ENCODE data around the gene FBXO45. TPM values are rescaled to one million over a fixed set of nuclear protein-coding genes. Genes with fewer than 3 reads are reported as not detected.

Gene FBXO45
- total RNA-seq, 1 donor from 2014 or later = 14.4 TPM

Other genes starting within 250 kb of the FBXO45 start
- not detected in 2 replicates for gene TM4SF19, start 230.3 kb upstream of the FBXO45 start, total RNA-seq
- gene UBXN7, start 136.2 kb upstream of the FBXO45 start, total RNA-seq = 18.7 and 21.9 TPM in 2 replicates
- gene RNF168, start 64.9 kb upstream of the FBXO45 start, total RNA-seq = 26.4 and 32.4 TPM in 2 replicates
- gene SMCO1, start 53.3 kb upstream of the FBXO45 start, total RNA-seq = 0.07 TPM in 1 of 2 replicates, not detected in the other
- 8.7 and 12.3 TPM in 2 replicates for gene WDR53, start 106 bp upstream of the FBXO45 start, total RNA-seq
- 2.0 and 4.8 TPM in 2 replicates for gene NRROS, start 71.0 kb downstream of the FBXO45 start, total RNA-seq
- gene CEP19, start 143.6 kb downstream of the FBXO45 start, total RNA-seq = 1.4 and 2.3 TPM in 2 replicates
- gene PIGX, start 143.7 kb downstream of the FBXO45 start, total RNA-seq = 17.1 and 17.4 TPM in 2 replicates
- 47.8 and 70.9 TPM in 2 replicates for gene PAK2, start 171.2 kb downstream of the FBXO45 start, total RNA-seq

All from pulmonary artery endothelial cell (primary cell).